GM23338 (cell line): Measurements from ENCODE around the gene MBNL1. TPM values are rescaled to one million over a fixed set of nuclear protein-coding genes. Genes with fewer than 3 reads are reported as not detected.

Source experiments
- ATAC-seq: fragments of 200-7000 bp; cut with Tn5 transposase; 3 replicates; pipeline ENCODE4 v1.9.1; 2020
- DNase-seq: peaks from one replicate; pipeline ENCODE4 v3.0.0-alpha.2; 2015; ENCODE audit warnings: low spot score
- H2AFZ ChIP-seq: fragments of 200-600 bp; sonication (generic); 2 replicates; pipeline ENCODE4 v1.8.0; 2016; ENCODE audit warnings: antibody characterized with exemption, mild to moderate bottlenecking, moderate library complexity
- H3F3A ChIP-seq: fragments of 200-600 bp; sonication (generic); replicated peaks from 2 replicates; pipeline ENCODE4 v1.8.0; 2017; ENCODE audit warnings: antibody characterized with exemption, mixed run types, low read depth
- H3K27ac ChIP-seq: fragments of 200-600 bp; sonication (generic); 2 replicates; pipeline ENCODE4 v1.6.1; 2016; ENCODE audit warnings: low read depth
- H3K27me3 ChIP-seq: fragments of 200-600 bp; sonication (generic); 2 replicates; pipeline ENCODE4 v1.8.0; 2016; ENCODE audit warnings: mild to moderate bottlenecking, mixed run types, moderate library complexity; ENCODE audit not compliant: insufficient read depth
- H3K36me3 ChIP-seq: fragments of 200-600 bp; sonication (generic); 2 replicates; pipeline ENCODE4 v1.8.0; 2016; ENCODE audit warnings: mild to moderate bottlenecking; ENCODE audit not compliant: insufficient read depth
- H3K4me1 ChIP-seq: fragments of 200-600 bp; sonication (generic); 2 replicates; pipeline ENCODE4 v1.8.0; 2016; ENCODE audit warnings: mild to moderate bottlenecking, moderate library complexity; ENCODE audit not compliant: insufficient read depth
- H3K4me2 ChIP-seq: fragments of 200-600 bp; sonication (generic); 2 replicates; pipeline ENCODE4 v1.7.1; 2017; ENCODE audit warnings: mixed run types
- H3K4me3 ChIP-seq: fragments of 200-600 bp; sonication (generic); 2 replicates; pipeline ENCODE4 v1.6.1; 2016; ENCODE audit warnings: mixed run types
- H3K79me2 ChIP-seq: fragments of 200-600 bp; sonication (generic); replicated peaks from 2 replicates; pipeline ENCODE4 v1.8.0; 2017; ENCODE audit warnings: mild to moderate bottlenecking; ENCODE audit not compliant: insufficient read depth
- H3K9me2 ChIP-seq: fragments of 200-600 bp; sonication (generic); 2 replicates; pipeline ENCODE4 v1.8.0; 2017; ENCODE audit not compliant: insufficient read depth
- H4K20me1 ChIP-seq: fragments of 200-600 bp; sonication (generic); replicated peaks from 2 replicates; pipeline ENCODE4 v1.8.0; 2017; ENCODE audit warnings: mild to moderate bottlenecking; ENCODE audit not compliant: insufficient read depth
- H3K27ac Mint-ChIP-seq: 2 replicates; pipeline ENCODE4 v1.8.0; 2020; ENCODE audit warnings: inconsistent platforms, mild to moderate bottlenecking, moderate library complexity, mixed read lengths
- H3K27me3 Mint-ChIP-seq: 3 replicates; pipeline ENCODE4 v1.8.0; 2022; ENCODE audit warnings: low read depth, mild to moderate bottlenecking, moderate library complexity, mixed read lengths, inconsistent platforms; ENCODE audit not compliant: insufficient read depth, poor library complexity
- H3K36me3 Mint-ChIP-seq: 3 replicates; pipeline ENCODE4 v1.8.0; 2021; ENCODE audit warnings: low read depth, mild to moderate bottlenecking, inconsistent platforms, moderate library complexity, mixed read lengths
- H3K4me1 Mint-ChIP-seq: 3 replicates; pipeline ENCODE4 v1.8.0; 2020; ENCODE audit warnings: mild to moderate bottlenecking, inconsistent platforms, mixed read lengths
- H3K4me3 Mint-ChIP-seq: 3 replicates; pipeline ENCODE4 v1.8.0; 2021; ENCODE audit warnings: moderate library complexity, mild to moderate bottlenecking, inconsistent platforms, mixed read lengths
- H3K9me3 Mint-ChIP-seq: 3 replicates; pipeline ENCODE4 v1.8.0; 2020; ENCODE audit warnings: moderate library complexity, mild to moderate bottlenecking, inconsistent platforms, mixed read lengths
- ETS1 ChIP-seq: IDR thresholded peaks from 2 replicates; pipeline ENCODE4 v1.6.1; 2016; ENCODE audit warnings: antibody characterized with exemption
- EZH2 ChIP-seq: fragments of 200-600 bp; sonication (generic); IDR thresholded peaks from one replicate; pipeline ENCODE4 v1.8.0; 2017; ENCODE audit warnings: antibody characterized with exemption, mild to moderate bottlenecking, low read depth; ENCODE audit not compliant: unreplicated experiment
- EZH2phosphoT487 ChIP-seq: fragments of 200-600 bp; sonication (generic); IDR thresholded peaks from one replicate; pipeline ENCODE4 v1.8.1; 2018; ENCODE audit warnings: antibody characterized with exemption; ENCODE audit not compliant: unreplicated experiment
- JUNB ChIP-seq: IDR thresholded peaks from one replicate; pipeline ENCODE4 v1.6.1; 2016; ENCODE audit warnings: antibody characterized with exemption; ENCODE audit not compliant: unreplicated experiment
- POLR2AphosphoS5 ChIP-seq: IDR thresholded peaks from 2 replicates; pipeline ENCODE4 v1.6.1; 2016; ENCODE audit warnings: antibody characterized with exemption, low read depth
- REST ChIP-seq: IDR thresholded peaks from one replicate; pipeline ENCODE4 v1.6.1; 2018; ENCODE audit warnings: antibody characterized with exemption; ENCODE audit not compliant: unreplicated experiment
- STAT1 ChIP-seq: IDR thresholded peaks from one replicate; pipeline ENCODE4 v1.6.1; 2016; ENCODE audit warnings: antibody characterized with exemption; ENCODE audit not compliant: unreplicated experiment
- ZNF331 ChIP-seq: fragments of 250-450 bp; sonication (Bioruptor Pico); IDR thresholded peaks from 2 replicates; pipeline ENCODE4 v1.5.0; 2020; ENCODE audit warnings: low read depth, mild to moderate bottlenecking, moderate library complexity
- ZNF462 ChIP-seq: fragments of 250-450 bp; sonication (Bioruptor Pico); IDR thresholded peaks from 2 replicates; pipeline ENCODE4 v1.5.0; 2020; ENCODE audit warnings: mild to moderate bottlenecking, moderate library complexity
- polyA plus RNA-seq: library from polyadenylated mRNA; unstranded; fragments of >200 nt; fragmentation: Nextera tagmentation; extraction: Ambion mirVana; gene quantifications from 2 replicates; pipeline ENCODE4 v1.2.1, GENCODE V29; 2016
- total RNA-seq: library from RNA; depleted of rRNA; stranded (reverse); fragments of >200 nt; shearing (Covaris generic); gene quantifications from 2 replicates; pipeline ENCODE4 v1.2.3, GENCODE V29; 2014

MBNL1 gene
- total and polyA plus RNA-seq, 2 experiments from 2014 or later: 9.4 to 23.2 TPM

GRCh38 chr3:152446495-152446894 lies 177.8 kb downstream of the MBNL1 start:
- Mint-ChIP-seq H3K4me1 (peaks cover 17% of the 10 kb centered on the region), H3K36me3 (peaks cover 4% of the 10 kb centered on the region; the same call in 2 of the 3 replicates), H3K27me3 (no peaks in the 10 kb centered on the region), H3K9me3 (no peaks in the 10 kb centered on the region), H3K27ac (no peak overlapping the region), H3K4me3 (no peak overlapping the region)
- no peaks in the 10 kb centered on the region for H3K36me3 ChIP-seq
- H3K4me2 ChIP-seq: no peak overlapping the region
- peaks cover 3% of the 10 kb centered on the region; the same call in 1 of the 2 replicates for H3K79me2 ChIP-seq
- H3K9me2 ChIP-seq: no peaks in the 10 kb centered on the region
- no peak overlapping the region for H2AFZ ChIP-seq
- H3F3A ChIP-seq: no peaks in the 10 kb centered on the region
- H4K20me1 ChIP-seq: no peaks in the 10 kb centered on the region
- TF ChIP-seq ZNF331 (CRISPR knock-in tag): no peak
- DNase-seq (no peak), ATAC-seq (no peak)
- H3K4me1 ChIP-seq: peaks cover 10% of the 10 kb centered on the region
- H3K27ac ChIP-seq: no peak overlapping the region
- no peaks in the 10 kb centered on the region for H3K27me3 ChIP-seq
- H3K4me3 ChIP-seq: no peak overlapping the region

GRCh38 chr3:152447511-152447910 lies 178.8 kb downstream of the MBNL1 start:
- H2AFZ ChIP-seq: no peak overlapping the region
- Mint-ChIP-seq H3K4me3 (no peak overlapping the region), H3K4me1 (peaks cover 15% of the 10 kb centered on the region), H3K27ac (no peak overlapping the region), H3K27me3 (no peaks in the 10 kb centered on the region), H3K36me3 (peaks cover 4% of the 10 kb centered on the region; the same call in 2 of the 3 replicates), H3K9me3 (no peaks in the 10 kb centered on the region)
- H4K20me1 ChIP-seq: no peaks in the 10 kb centered on the region
- 0 out of 2 replicates have a peak, but pooled peaks cover 3% of the 10 kb centered on the region for H3K79me2 ChIP-seq
- no peaks in the 10 kb centered on the region for H3K9me2 ChIP-seq
- ATAC-seq (no peak), DNase-seq (no peak)
- no peaks in the 10 kb centered on the region for H3K27me3 ChIP-seq
- no peak overlapping the region for H3K4me2 ChIP-seq
- no peak overlapping the region for H3K4me3 ChIP-seq
- TF ChIP-seq EZH2 (no peak), ZNF462 (CRISPR knock-in tag) (no peak), STAT1 (no peak), REST (no peak), JUNB (no peak), POLR2AphosphoS5 (no peak), ETS1 (no peak), EZH2phosphoT487 (no peak)
- H3K4me1 ChIP-seq: peaks cover 9% of the 10 kb centered on the region
- no peaks in the 10 kb centered on the region for H3K36me3 ChIP-seq
- H3F3A ChIP-seq: no peaks in the 10 kb centered on the region
- H3K27ac ChIP-seq: no peak overlapping the region
